ENCODE results near the gene SRPK3. TPM values are rescaled to one million over a fixed set of nuclear protein-coding genes. Genes with fewer than 3 reads are reported as not detected.

The SRPK3 gene
- total RNA-seq, 1 donor from 2014 or later: not detected

DNA sequence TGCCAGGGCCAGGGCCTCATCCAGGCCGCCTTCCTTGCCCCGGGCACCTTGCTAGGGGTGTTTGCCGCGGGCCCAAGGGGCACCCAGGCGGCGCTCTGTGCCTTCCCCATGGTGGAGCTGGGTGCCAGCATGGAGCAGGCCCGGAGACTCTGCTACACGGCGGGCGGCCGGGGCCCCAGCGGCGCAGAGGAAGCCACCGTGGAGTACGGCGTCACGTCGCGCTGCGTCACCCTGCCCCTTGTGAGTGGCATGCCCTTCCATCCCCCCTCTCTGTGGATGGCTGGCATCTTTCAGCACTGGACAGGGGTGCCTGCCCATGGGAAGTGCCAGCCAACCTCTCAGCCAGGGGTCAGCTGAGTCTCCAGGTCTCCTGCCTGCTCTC lies 13.2 kb upstream of the SRPK3 start:
- peaks cover 17% of the 10 kb centered on the region for H3K4me1 Mint-ChIP-seq (ENCODE audit: unreplicated experiment)
- no peak overlapping the region for H3K4me3 Mint-ChIP-seq (ENCODE audit: unreplicated experiment)

DNA sequence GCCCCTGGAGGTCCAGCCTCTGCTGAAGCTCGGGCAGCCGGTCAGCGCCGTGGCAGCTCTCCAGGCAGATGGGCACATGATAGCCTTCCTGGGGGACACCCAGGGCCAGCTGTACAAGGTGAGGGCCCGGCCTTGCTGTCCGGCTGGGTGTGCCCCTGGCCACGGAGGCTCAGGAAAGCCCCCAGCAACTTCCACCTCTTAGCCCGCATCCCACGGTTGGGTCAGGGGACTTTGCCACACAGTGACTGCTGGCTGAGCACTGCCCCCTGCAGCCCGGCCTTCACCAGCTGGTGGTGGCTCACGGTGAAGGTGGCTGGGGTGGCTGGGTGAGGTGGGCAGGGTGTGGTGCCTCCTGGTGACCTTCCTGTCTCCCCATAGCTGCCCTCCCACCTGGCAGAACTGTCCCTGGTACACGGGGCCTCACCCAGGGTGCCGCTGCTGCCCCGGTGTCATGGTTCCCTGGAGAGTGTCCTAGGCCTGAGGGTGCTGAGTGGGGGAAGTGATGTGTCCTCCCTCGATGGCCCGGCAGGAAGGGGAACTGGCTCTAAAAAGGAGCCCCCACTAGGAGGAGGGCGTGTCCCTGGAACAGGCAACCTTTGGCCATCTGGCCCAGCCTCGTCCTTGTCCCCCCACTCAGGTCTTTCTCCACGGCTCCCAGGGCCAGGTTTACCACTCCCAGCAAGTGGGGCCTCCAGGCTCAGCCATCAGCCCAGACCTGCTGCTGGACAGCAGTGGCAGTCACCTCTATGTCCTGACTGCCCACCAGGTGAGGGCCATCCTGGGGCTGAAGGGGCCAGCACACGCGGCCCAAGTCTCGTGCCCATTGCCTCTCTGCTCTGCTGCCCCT lies 12.3 kb upstream of the SRPK3 start:
- no peak for DNase-seq (ENCODE audit: extremely low spot score, unreplicated experiment)
- no peaks in the 10 kb centered on the region for H3K27me3 Mint-ChIP-seq (ENCODE audit: unreplicated experiment)
- H3K4me1 Mint-ChIP-seq (ENCODE audit: unreplicated experiment): peaks cover 17% of the 10 kb centered on the region
- no peaks in the 10 kb centered on the region for H3K9me3 Mint-ChIP-seq (ENCODE audit: unreplicated experiment)
- no peak overlapping the region for H3K4me3 Mint-ChIP-seq (ENCODE audit: unreplicated experiment)
- TF ChIP-seq, protein P1, sequence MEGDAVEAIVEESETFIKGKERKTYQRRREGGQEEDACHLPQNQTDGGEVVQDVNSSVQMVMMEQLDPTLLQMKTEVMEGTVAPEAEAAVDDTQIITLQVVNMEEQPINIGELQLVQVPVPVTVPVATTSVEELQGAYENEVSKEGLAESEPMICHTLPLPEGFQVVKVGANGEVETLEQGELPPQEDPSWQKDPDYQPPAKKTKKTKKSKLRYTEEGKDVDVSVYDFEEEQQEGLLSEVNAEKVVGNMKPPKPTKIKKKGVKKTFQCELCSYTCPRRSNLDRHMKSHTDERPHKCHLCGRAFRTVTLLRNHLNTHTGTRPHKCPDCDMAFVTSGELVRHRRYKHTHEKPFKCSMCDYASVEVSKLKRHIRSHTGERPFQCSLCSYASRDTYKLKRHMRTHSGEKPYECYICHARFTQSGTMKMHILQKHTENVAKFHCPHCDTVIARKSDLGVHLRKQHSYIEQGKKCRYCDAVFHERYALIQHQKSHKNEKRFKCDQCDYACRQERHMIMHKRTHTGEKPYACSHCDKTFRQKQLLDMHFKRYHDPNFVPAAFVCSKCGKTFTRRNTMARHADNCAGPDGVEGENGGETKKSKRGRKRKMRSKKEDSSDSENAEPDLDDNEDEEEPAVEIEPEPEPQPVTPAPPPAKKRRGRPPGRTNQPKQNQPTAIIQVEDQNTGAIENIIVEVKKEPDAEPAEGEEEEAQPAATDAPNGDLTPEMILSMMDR (IDR thresholded peaks at IDR 0.05): no peak
- H3K27ac Mint-ChIP-seq (ENCODE audit: unreplicated experiment): no peak overlapping the region
- H3K36me3 Mint-ChIP-seq (ENCODE audit: unreplicated experiment): no peaks in the 10 kb centered on the region

More for the DNA sequence above, 13.2 kb upstream of the SRPK3 start:
- Mint-ChIP-seq H3K27me3 (ENCODE audit: unreplicated experiment) (no peaks in the 10 kb centered on the region), H3K36me3 (ENCODE audit: unreplicated experiment) (no peaks in the 10 kb centered on the region), H3K9me3 (ENCODE audit: unreplicated experiment) (no peaks in the 10 kb centered on the region), H3K27ac (ENCODE audit: unreplicated experiment) (no peak overlapping the region)
- TF ChIP-seq, protein P1 (IDR thresholded peaks at IDR 0.05): no peak
- DNase-seq (ENCODE audit: extremely low spot score, unreplicated experiment): no peak

DNA sequence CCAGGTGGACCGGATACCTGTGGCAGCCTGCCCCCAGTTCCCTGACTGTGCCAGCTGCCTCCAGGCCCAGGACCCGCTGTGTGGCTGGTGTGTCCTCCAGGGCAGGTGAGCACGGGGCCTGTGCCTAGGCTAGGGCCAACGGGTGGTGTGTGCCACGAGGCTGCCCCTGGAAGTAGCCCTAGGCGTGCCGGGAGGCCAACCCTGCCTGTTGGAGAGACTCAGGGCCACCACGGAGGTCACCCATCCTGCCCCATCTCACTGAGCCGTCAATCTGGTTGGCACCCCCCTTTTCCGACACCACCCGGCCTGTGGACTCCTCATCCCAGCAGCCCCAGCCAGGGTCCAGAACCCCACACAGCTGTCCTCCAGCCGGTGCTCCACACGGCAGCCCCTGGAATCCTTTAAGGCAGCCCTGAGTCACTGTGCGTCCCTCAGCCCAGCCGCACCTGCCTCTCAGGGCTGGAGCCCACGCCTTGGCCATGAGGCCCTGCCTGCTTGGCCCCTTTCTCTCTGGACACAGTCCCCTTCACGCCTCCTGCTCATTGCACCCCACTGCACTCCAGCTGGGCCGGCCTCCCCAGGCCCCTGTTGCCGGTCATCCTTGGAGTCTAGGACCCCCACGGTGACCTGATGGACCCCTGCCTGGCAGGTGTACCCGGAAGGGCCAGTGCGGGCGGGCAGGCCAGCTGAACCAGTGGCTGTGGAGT lies 11.5 kb upstream of the SRPK3 start:
- TF ChIP-seq, protein P1 (IDR thresholded peaks at IDR 0.05): no peak
- DNase-seq (ENCODE audit: extremely low spot score, unreplicated experiment): no peak
- H3K27me3 Mint-ChIP-seq (ENCODE audit: unreplicated experiment): no peaks in the 10 kb centered on the region
- H3K4me3 Mint-ChIP-seq (ENCODE audit: unreplicated experiment): no peak overlapping the region
- no peaks in the 10 kb centered on the region for H3K36me3 Mint-ChIP-seq (ENCODE audit: unreplicated experiment)
- H3K9me3 Mint-ChIP-seq (ENCODE audit: unreplicated experiment): no peaks in the 10 kb centered on the region
- peaks cover 13% of the 10 kb centered on the region for H3K4me1 Mint-ChIP-seq (ENCODE audit: unreplicated experiment)
- H3K27ac Mint-ChIP-seq (ENCODE audit: unreplicated experiment): no peak overlapping the region

DNA sequence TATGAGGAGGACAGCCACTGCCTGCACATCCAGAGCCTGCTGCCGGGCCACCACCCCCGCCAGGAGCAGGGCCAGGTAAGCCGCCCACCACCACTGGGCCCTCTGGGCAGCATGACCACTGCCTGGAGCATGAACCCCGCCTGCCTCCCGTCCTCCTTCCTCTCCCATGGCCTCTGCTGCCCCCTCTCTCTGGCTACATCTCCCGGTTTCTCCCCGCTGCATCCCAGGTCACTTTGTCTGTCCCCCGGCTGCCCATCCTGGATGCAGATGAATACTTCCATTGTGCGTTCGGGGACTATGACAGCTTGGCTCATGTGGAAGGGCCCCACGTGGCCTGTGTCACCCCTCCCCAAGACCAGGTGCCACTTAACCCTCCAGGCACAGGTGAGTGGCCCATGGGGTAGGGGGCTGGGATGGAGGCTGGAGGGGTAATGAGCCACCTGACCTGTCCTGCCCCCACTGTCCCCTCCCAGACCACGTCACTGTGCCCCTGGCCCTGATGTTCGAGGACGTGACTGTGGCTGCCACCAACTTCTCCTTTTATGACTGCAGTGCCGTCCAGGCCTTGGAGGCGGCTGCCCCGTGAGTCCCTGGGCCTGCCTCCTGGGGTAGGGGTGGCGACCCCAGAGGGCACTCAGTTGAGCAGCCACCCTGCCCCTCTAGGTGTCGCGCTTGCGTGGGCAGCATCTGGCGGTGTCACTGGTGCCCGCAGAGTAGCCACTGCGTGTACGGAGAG lies 10.8 kb upstream of the SRPK3 start:
- no peaks in the 10 kb centered on the region for H3K27me3 Mint-ChIP-seq (ENCODE audit: unreplicated experiment)
- H3K36me3 Mint-ChIP-seq (ENCODE audit: unreplicated experiment): no peaks in the 10 kb centered on the region
- no peaks in the 10 kb centered on the region for H3K9me3 Mint-ChIP-seq (ENCODE audit: unreplicated experiment)
- TF ChIP-seq, protein P1 (IDR thresholded peaks at IDR 0.05): no peak
- no peak overlapping the region for H3K27ac Mint-ChIP-seq (ENCODE audit: unreplicated experiment)
- no peak overlapping the region for H3K4me3 Mint-ChIP-seq (ENCODE audit: unreplicated experiment)
- DNase-seq (ENCODE audit: extremely low spot score, unreplicated experiment): no peak
- peaks cover 13% of the 10 kb centered on the region for H3K4me1 Mint-ChIP-seq (ENCODE audit: unreplicated experiment)

All from osteocyte (in vitro differentiated cells).